CD14-positive monocyte (primary cell): ENCODE results near the gene TNFRSF18. TPM values are rescaled to one million over a fixed set of nuclear protein-coding genes. Genes with fewer than 3 reads are reported as not detected.

Experiments
- DNase-seq, 3 donors: peaks; one replicate each; pipeline ENCODE4 v3.0.0-alpha.2; 2011 to 2022
- H2AFZ ChIP-seq: 2 replicates; pipeline ENCODE4 v1.6.0; 2012; ENCODE audit warnings: mild to moderate bottlenecking, low read depth, low read length, inconsistent platforms; ENCODE audit not compliant: insufficient read depth, poor library complexity, severe bottlenecking
- H3K27ac ChIP-seq, 2 donors: 1 replicate in 1 of 2; 2 replicates in 1 of 2; pipeline ENCODE4 v1.5.1; 2012 to 2013; ENCODE audit warnings: low read length in 2 of 2, control low read depth in 1 of 2, inconsistent platforms in 1 of 2, low read depth in 1 of 2, mild to moderate bottlenecking in 1 of 2
- H3K27me3 ChIP-seq, 2 donors: one replicate each; pipeline versions ENCODE4 v1.6.0 to v1.6.1; 2011 to 2013; ENCODE audit warnings: low read length in 2 of 2; ENCODE audit not compliant: control insufficient read depth in 2 of 2, insufficient read depth in 2 of 2
- H3K36me3 ChIP-seq, 2 donors: replicated peaks in 1 of 2; 1 replicate in 1 of 2; 2 replicates in 1 of 2; pipeline versions ENCODE4 v1.5.1 to v1.6.1; 2012 to 2013; ENCODE audit warnings: low read length in 2 of 2, control low read depth in 1 of 2, inconsistent platforms in 1 of 2, mild to moderate bottlenecking in 1 of 2; ENCODE audit not compliant: insufficient read depth in 2 of 2, control insufficient read depth in 1 of 2
- H3K4me1 ChIP-seq, 2 donors: 1 replicate in 1 of 2; 2 replicates in 1 of 2; pipeline versions ENCODE4 v1.5.1 to v1.6.1; 2012 to 2013; ENCODE audit warnings: low read length in 2 of 2, control low read depth in 1 of 2, inconsistent platforms in 1 of 2, mild to moderate bottlenecking in 1 of 2, moderate library complexity in 1 of 2; ENCODE audit not compliant: insufficient read depth in 2 of 2, control insufficient read depth in 1 of 2
- H3K4me2 ChIP-seq: replicated peaks from 2 replicates; pipeline ENCODE3; 2012; ENCODE audit warnings: low read length, moderate library complexity, mild to moderate bottlenecking; ENCODE audit not compliant: poor library complexity, severe bottlenecking; ENCODE audit errors: extremely low read depth
- H3K4me3 ChIP-seq, 3 experiments: fragments of 200-600 bp in 1 of 3; sonication (generic) in 1 of 3; replicated peaks in 1 of 3; 1 replicate in 2 of 3; 2 replicates in 1 of 3; pipeline ENCODE4 v1.5.1; 2011 to 2013; ENCODE audit warnings: low read length in 3 of 3, mild to moderate bottlenecking in 3 of 3, control low read depth in 2 of 3, low read depth in 2 of 3, inconsistent platforms in 1 of 3, moderate library complexity in 1 of 3
- H3K79me2 ChIP-seq: 2 replicates; pipeline ENCODE4 v1.6.0; 2012; ENCODE audit warnings: mild to moderate bottlenecking, control low read depth, inconsistent platforms, low read length, moderate library complexity; ENCODE audit not compliant: insufficient read depth
- H3K9ac ChIP-seq: 2 replicates; pipeline ENCODE4 v1.6.0; 2017; ENCODE audit warnings: low read length, mild to moderate bottlenecking; ENCODE audit not compliant: insufficient read depth, poor library complexity, severe bottlenecking
- H3K9me3 ChIP-seq, 2 donors: replicated peaks in 1 of 2; 1 replicate in 1 of 2; 2 replicates in 1 of 2; pipeline versions ENCODE4 v1.5.1 to v1.6.1; 2012 to 2013; ENCODE audit warnings: low read length in 2 of 2, control low read depth in 1 of 2; ENCODE audit not compliant: control insufficient read depth in 1 of 2, insufficient read depth in 1 of 2
- H4K20me1 ChIP-seq: 2 replicates; pipeline ENCODE4 v1.6.0; 2012; ENCODE audit warnings: mild to moderate bottlenecking, low read length, control low read depth, moderate library complexity; ENCODE audit not compliant: insufficient read depth
- H3K27ac Mint-ChIP-seq, 7 donors: one replicate each; pipeline ENCODE4 v1.8.0; 2020; ENCODE audit warnings: mild to moderate bottlenecking in 7 of 7, mixed read lengths in 7 of 7, moderate library complexity in 6 of 7, inconsistent platforms in 2 of 7
- H3K27me3 Mint-ChIP-seq, 3 donors: one replicate each; pipeline ENCODE4 v1.8.0; 2021 to 2022; ENCODE audit warnings: low read depth in 3 of 3, mild to moderate bottlenecking in 3 of 3, mixed read lengths in 3 of 3, moderate library complexity in 3 of 3, inconsistent platforms in 1 of 3
- H3K36me3 Mint-ChIP-seq, 2 donors: one replicate each; pipeline ENCODE4 v1.8.0; 2020; ENCODE audit warnings: mixed read lengths in 2 of 2, inconsistent platforms in 1 of 2, mild to moderate bottlenecking in 1 of 2
- H3K4me1 Mint-ChIP-seq: one replicate; pipeline ENCODE4 v1.8.0; 2020; ENCODE audit warnings: mild to moderate bottlenecking, mixed read lengths
- H3K4me3 Mint-ChIP-seq, 2 donors: one replicate each; pipeline ENCODE4 v1.8.0; 2020; ENCODE audit warnings: mild to moderate bottlenecking in 2 of 2, mixed read lengths in 2 of 2, moderate library complexity in 1 of 2
- H3K9me3 Mint-ChIP-seq, 7 donors: one replicate each; pipeline ENCODE4 v1.8.0; 2020 to 2022; ENCODE audit warnings: mixed read lengths in 7 of 7, mild to moderate bottlenecking in 6 of 7, moderate library complexity in 6 of 7, inconsistent platforms in 2 of 7
- WGBS: methylation state at CpG from one replicate; pipeline ENCODE4 v1.1.5; 2013; ENCODE audit warnings: missing lambda C conversion rate; ENCODE audit not compliant: insufficient coverage; 5-methylcytosine and 5-hydroxymethylcytosine counted together
- intact Hi-C, 2 donors: fragments of 100-400 bp; cut with micrococcal nuclease; formaldehyde crosslinking; loops; one replicate each; pipeline versions ENCODE4 v1.15.0 to v1.15.1; 2023
- polyA plus RNA-seq, 3 donors: library from polyadenylated mRNA; depleted of rRNA in 1 of 3; unstranded in 2 of 3; stranded (reverse) in 1 of 3; fragments of 300-500 nt in 2 of 3; fragments of >200 nt in 1 of 3; fragmentation: Illumina TruSeq in 2 of 3; gene quantifications; 1 replicate in 2 of 3; 2 replicates in 1 of 3; pipeline ENCODE4 v1.2.3, GENCODE V29; 2012 to 2021
- TF ChIP-seq, protein P1 (sequence below): fragments of 200-600 bp; IDR thresholded peaks from one replicate; pipeline ENCODE4 v1.8.0; 2022; ENCODE audit warnings: antibody characterized with exemption, mild to moderate bottlenecking

The TNFRSF18 gene
- polyA plus RNA-seq, 3 donors, result not detected

DNA sequence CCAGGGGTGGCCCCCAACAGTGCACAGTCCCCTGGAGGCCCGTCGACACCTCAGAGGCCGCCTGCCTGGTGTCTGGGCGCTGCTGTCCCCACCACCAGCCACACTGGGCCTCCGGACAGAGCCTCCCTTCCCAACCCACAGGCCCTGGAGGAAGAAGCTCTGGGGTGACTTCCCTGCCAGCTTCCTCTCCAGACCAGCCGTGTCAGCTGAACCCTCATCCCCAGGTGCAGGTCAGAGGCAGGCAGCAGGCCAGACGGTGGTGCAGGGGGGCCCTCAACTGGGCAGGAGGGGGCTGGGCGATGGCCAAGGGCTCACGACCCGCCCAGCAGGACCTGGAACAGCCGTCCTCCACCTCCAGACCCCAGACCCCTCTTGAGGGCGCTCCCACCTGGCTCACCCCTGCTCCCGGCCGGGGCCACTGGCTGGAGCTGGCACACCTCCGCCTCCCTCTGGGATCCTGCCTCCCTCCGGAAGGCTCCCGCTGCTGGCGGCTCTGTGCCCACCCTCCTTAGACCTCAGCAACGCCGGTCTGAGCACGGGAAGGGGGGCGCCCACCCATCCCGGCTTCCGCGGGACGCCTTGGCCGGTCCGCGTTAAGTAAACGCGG is 520 bp downstream of the TNFRSF18 start:
- Mint-ChIP-seq H3K4me1 (peaks cover 5% of the 10 kb centered on the region), H3K36me3 (peaks cover 0 to 1% of the 10 kb centered on the region in 2 donors), H3K4me3 (no peak overlapping the region), H3K9me3 (peaks cover 0 to 3% (median 2%) of the 10 kb centered on the region in 7 donors), H3K27ac (no peak overlapping the region), H3K27me3 (peaks cover 40 to 74% (median 46%) of the 10 kb centered on the region in 3 donors)
- H3K4me2 ChIP-seq, result no peak overlapping the region
- DNase-seq, result no peak
- no peak overlapping the region for H3K4me3 ChIP-seq
- H2AFZ ChIP-seq, result no peak overlapping the region
- no peak overlapping the region for H3K9ac ChIP-seq
- H3K9me3 ChIP-seq, result no peaks in the 10 kb centered on the region
- intact Hi-C loops, result no loop called here
- TF ChIP-seq, protein P1, sequence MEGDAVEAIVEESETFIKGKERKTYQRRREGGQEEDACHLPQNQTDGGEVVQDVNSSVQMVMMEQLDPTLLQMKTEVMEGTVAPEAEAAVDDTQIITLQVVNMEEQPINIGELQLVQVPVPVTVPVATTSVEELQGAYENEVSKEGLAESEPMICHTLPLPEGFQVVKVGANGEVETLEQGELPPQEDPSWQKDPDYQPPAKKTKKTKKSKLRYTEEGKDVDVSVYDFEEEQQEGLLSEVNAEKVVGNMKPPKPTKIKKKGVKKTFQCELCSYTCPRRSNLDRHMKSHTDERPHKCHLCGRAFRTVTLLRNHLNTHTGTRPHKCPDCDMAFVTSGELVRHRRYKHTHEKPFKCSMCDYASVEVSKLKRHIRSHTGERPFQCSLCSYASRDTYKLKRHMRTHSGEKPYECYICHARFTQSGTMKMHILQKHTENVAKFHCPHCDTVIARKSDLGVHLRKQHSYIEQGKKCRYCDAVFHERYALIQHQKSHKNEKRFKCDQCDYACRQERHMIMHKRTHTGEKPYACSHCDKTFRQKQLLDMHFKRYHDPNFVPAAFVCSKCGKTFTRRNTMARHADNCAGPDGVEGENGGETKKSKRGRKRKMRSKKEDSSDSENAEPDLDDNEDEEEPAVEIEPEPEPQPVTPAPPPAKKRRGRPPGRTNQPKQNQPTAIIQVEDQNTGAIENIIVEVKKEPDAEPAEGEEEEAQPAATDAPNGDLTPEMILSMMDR, result no peak
- no peaks in the 10 kb centered on the region for H3K36me3 ChIP-seq
- H3K4me1 ChIP-seq, result no peaks in the 10 kb centered on the region
- 11% methylated on average over 30 of the region's 31 CpGs for WGBS
- H3K27me3 ChIP-seq, result peaks cover 7 to 49% of the 10 kb centered on the region in 2 donors
- H3K79me2 ChIP-seq, result no peaks in the 10 kb centered on the region
- no peak overlapping the region for H3K27ac ChIP-seq
- no peaks in the 10 kb centered on the region for H4K20me1 ChIP-seq

DNA sequence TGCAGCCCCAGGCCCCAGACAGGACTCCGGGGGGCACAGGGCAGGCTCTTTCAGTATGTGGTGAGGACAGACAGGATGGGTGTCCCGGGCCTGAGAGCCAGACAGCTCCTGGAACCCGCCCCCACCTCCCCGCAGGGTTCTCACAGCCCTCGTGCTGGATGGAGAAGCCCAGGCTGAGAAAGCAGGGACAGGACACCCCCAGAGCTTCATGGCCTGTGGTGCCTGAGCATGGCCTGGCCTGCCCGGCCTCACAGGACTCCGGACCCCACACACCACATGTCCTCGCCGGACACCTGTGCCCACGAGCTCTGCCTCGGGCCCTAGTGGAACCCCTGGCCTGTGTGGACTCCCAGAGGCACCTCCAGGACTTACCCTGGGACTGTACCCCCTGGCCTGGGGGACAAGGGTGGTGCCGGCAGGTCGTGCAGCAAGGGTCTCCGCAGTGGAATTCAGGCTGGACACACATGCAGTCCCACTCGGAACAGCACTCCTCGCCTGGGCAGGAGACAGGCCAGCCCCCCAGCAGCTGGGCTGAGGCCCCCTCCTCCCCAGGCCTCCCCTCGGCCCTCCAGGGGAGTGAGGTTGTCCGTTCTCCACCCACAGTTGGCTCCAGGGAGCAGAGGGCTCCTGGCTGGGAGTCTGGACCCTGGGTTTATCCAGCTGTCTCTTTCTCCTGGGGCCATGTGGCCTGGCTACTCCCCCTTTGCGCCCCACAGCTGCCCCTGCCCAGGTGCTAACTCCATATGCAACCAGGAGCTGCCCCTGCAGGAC is 1.2 kb downstream of the TNFRSF18 start:
- no peaks in the 10 kb centered on the region for H4K20me1 ChIP-seq
- H3K4me1 ChIP-seq, result no peaks in the 10 kb centered on the region
- Mint-ChIP-seq H3K4me3 (no peak overlapping the region), H3K27me3 (peaks cover 45 to 77% (median 50%) of the 10 kb centered on the region in 3 donors), H3K27ac (no peak overlapping the region), H3K9me3 (peaks cover 0 to 3% (median 2%) of the 10 kb centered on the region in 7 donors), H3K36me3 (peaks cover 0 to 1% of the 10 kb centered on the region in 2 donors), H3K4me1 (peaks cover 5% of the 10 kb centered on the region)
- H3K4me3 ChIP-seq, result no peak overlapping the region
- TF ChIP-seq, protein P1, result no peak
- no peaks in the 10 kb centered on the region for H3K36me3 ChIP-seq
- WGBS, result 85% methylated on average over 16 of the region's 19 CpGs
- no peak overlapping the region for H2AFZ ChIP-seq
- no peaks in the 10 kb centered on the region for H3K79me2 ChIP-seq
- H3K27me3 ChIP-seq, result peaks cover 7 to 55% of the 10 kb centered on the region in 2 donors
- H3K4me2 ChIP-seq, result no peak overlapping the region
- H3K9me3 ChIP-seq, result no peaks in the 10 kb centered on the region
- no peak overlapping the region for H3K27ac ChIP-seq
- H3K9ac ChIP-seq, result no peak overlapping the region
- intact Hi-C loops, result no loop called here
- no peak for DNase-seq
